AG04450 (cell line): Measurements from ENCODE around the gene AANAT. TPM values are rescaled to one million over a fixed set of nuclear protein-coding genes. Genes with fewer than 3 reads are reported as not detected.

Source experiments
- CTCF ChIA-PET: fragments of 300-600, 350-600 bp; formaldehyde crosslinking; extraction: SDS; loops from one replicate; lab custom pipeline; 2022; ENCODE audit warnings: antibody characterized with exemption, inconsistent platforms; lab: Charles Lee
- POLR2A ChIA-PET: fragments of 350-600 bp; formaldehyde crosslinking; extraction: SDS; loops from one replicate; lab custom pipeline; 2021; ENCODE audit warnings: antibody characterized with exemption, inconsistent platforms; lab: Yijun Ruan, JAX
- DNase-seq: peaks from one replicate; pipeline ENCODE4 v3.0.0-alpha.2; 2011; ENCODE audit warnings: low read depth, low spot score
- H3K27ac ChIP-seq: one replicate; pipeline ENCODE4 v1.5.1; 2012; ENCODE audit warnings: low read depth, low read length, control low read depth
- H3K27me3 ChIP-seq: one replicate; pipeline ENCODE4 v1.6.0; 2012; ENCODE audit warnings: low read length; ENCODE audit not compliant: control insufficient read depth, insufficient read depth
- H3K4me3 ChIP-seq: 2 replicates; pipeline ENCODE4 v1.5.1; 2011; ENCODE audit warnings: mild to moderate bottlenecking, low read depth, low read length, control low read depth
- H3K9me3 ChIP-seq: 2 replicates; pipeline ENCODE4 v1.5.1; 2012; ENCODE audit warnings: low read length; ENCODE audit not compliant: control insufficient read depth, insufficient read depth
- CTCF ChIP-seq: IDR thresholded peaks from 2 replicates; pipeline ENCODE4 v1.5.1; 2011; ENCODE audit warnings: low read depth, low read length, control low read depth, inconsistent platforms
- polyA minus RNA-seq: library from RNA; depleted of rRNA, polyadenylated mRNA; stranded (reverse); fragments of >200 nt; gene quantifications from 2 replicates; pipeline ENCODE4 v1.2.3, GENCODE V29; 2011; rRNA and poly(A)+ RNA removed
- polyA plus RNA-seq: library from polyadenylated mRNA; depleted of rRNA; stranded (reverse); fragments of >200 nt; gene quantifications from 2 replicates; pipeline ENCODE4 v1.2.3, GENCODE V29; 2011; rRNA removed

AANAT gene
- polyA plus RNA-seq (0.12 TPM in 1 of 2 replicates, not detected in the other), polyA minus RNA-seq (not detected in 2 replicates)

GRCh38 chr17:76467366-76467765 is at the start of gene AANAT:
AANAT (plus strand) TSS chr17:76467603; CDS start chr17:76468747, 1,144 bp downstream.
- no peak for TF ChIP-seq CTCF
- Histone ChIP-seq H3K9me3 (no peaks in the 10 kb centered on the region), H3K4me3 (no peak within 1 kb of the TSS), H3K27ac (no peak within 1 kb of the TSS), H3K27me3 (no peaks in the 10 kb centered on the region)
- no peak for DNase-seq
- ChIA-PET POLR2A (interaction anchor here (1.2 kb wide), 1 partner anchor 31 kb away, joined by 3 read pairs; no protein-coding TSS in a partner anchor), CTCF (interaction anchor here (1.1 to 6.9 kb wide), 13 partner anchors 8 to 157 kb away, joined by 3 to 121 read pairs (median 6); partner anchors contain the start of genes RHBDF2 and UBE2O)

- Histone ChIP-seq H3K9me3 (no peaks in the 10 kb centered on the region; the same call in 1 of the 2 replicates), H3K4me3 (no peak overlapping the region), H3K27ac (no peak overlapping the region), H3K27me3 (no peaks in the 10 kb centered on the region)
- no peak for DNase-seq
- no peak for TF ChIP-seq CTCF
- ChIA-PET POLR2A (interaction anchor here (0.6 kb wide), 1 partner anchor 11 kb away, joined by 4 read pairs; no protein-coding TSS in a partner anchor), CTCF (interaction anchor here (1.8 kb wide), 1 partner anchor 22 kb away, joined by 6 read pairs; no protein-coding TSS in a partner anchor)
These were observed 47.7 kb upstream of the AANAT start for GRCh38 chr17:76419576-76420260.

GRCh38 chr17:76420356-76421043 is 46.9 kb upstream of the AANAT start:
- Histone ChIP-seq H3K27ac (peak overlapping the region; percentile 21), H3K27me3 (no peaks in the 10 kb centered on the region), H3K4me3 (no peak overlapping the region), H3K9me3 (no peaks in the 10 kb centered on the region; the same call in 1 of the 2 replicates)
- no peak for DNase-seq
- ChIA-PET CTCF (interaction anchor here (1.8 kb wide), 1 partner anchor 23 kb away, joined by 6 read pairs; no protein-coding TSS in a partner anchor), POLR2A (no interaction called here)
- no peak for TF ChIP-seq CTCF

GRCh38 chr17:76421044-76421407 is 46.4 kb upstream of the AANAT start:
- no peak for DNase-seq
- H3K4me3 ChIP-seq, result no peak overlapping the region
- H3K27ac ChIP-seq, result peak overlapping the region; percentile 21
- H3K9me3 ChIP-seq, result no peaks in the 10 kb centered on the region; the same call in 1 of the 2 replicates
- no peak for TF ChIP-seq CTCF
- CTCF ChIA-PET, result interaction anchor here (0.8 to 1.8 kb wide), 2 partner anchors 23 to 37 kb away, joined by 4 to 6 read pairs; no protein-coding TSS in a partner anchor
- POLR2A ChIA-PET, result no interaction called here
- H3K27me3 ChIP-seq, result no peaks in the 10 kb centered on the region
